Measurements from ENCODE around the gene TLE4. TPM values are rescaled to one million over a fixed set of nuclear protein-coding genes. Genes with fewer than 3 reads are reported as not detected.

Gene TLE4
- total RNA-seq, 2 experiments from 2014 or later = 125 to 136 TPM

DNA sequence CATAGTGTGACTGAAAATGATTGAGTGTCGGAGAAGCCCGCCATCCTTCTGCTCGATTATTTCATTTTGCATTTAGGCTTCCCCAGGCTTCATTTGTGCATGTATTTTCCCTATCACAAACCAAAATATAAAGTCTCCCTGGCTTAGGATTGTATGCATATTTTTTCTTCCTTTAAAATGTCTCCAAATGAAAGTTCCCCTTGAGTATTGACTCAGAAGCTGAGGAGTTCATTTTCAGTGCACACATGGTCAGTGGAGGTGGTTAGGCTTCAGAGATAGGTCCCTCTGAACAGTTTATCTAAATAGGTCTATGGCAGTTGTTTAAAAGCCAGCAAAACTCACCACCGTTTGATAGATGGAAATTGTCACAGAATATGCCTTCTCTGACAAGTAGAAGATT, 97.2 kb downstream of the TLE4 start:
- DNase-seq (no peak), ATAC-seq (ENCODE audit: poor library complexity) (no peak)
- intact Hi-C loops (cut with DNase I, micrococcal nuclease) = no loop called here
- TF ChIP-seq, protein P1, sequence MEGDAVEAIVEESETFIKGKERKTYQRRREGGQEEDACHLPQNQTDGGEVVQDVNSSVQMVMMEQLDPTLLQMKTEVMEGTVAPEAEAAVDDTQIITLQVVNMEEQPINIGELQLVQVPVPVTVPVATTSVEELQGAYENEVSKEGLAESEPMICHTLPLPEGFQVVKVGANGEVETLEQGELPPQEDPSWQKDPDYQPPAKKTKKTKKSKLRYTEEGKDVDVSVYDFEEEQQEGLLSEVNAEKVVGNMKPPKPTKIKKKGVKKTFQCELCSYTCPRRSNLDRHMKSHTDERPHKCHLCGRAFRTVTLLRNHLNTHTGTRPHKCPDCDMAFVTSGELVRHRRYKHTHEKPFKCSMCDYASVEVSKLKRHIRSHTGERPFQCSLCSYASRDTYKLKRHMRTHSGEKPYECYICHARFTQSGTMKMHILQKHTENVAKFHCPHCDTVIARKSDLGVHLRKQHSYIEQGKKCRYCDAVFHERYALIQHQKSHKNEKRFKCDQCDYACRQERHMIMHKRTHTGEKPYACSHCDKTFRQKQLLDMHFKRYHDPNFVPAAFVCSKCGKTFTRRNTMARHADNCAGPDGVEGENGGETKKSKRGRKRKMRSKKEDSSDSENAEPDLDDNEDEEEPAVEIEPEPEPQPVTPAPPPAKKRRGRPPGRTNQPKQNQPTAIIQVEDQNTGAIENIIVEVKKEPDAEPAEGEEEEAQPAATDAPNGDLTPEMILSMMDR (IDR thresholded peaks at IDR 0.05) = no peak
- Histone ChIP-seq H3K27me3 (ENCODE audit: control insufficient read depth in 1 of 2, insufficient read depth in 2 of 2, low read length in 2 of 2) (no peaks in the 10 kb centered on the region), H3K36me3 (ENCODE audit: insufficient read depth, low read length) (peaks cover 3% of the 10 kb centered on the region), H3K27ac (ENCODE audit: low read depth in 1 of 2, low read length in 2 of 2) (no peak overlapping the region), H3K9me3 (ENCODE audit: control insufficient read depth in 1 of 2, insufficient read depth in 1 of 2, low read length in 2 of 2) (no peaks in the 10 kb centered on the region), H3K4me1 (ENCODE audit: insufficient read depth, low read length) (peaks cover 12% of the 10 kb centered on the region), H3K4me3 (ENCODE audit: low read length) (no peak overlapping the region)
- Mint-ChIP-seq H3K9me3 (no peaks in the 10 kb centered on the region), H3K36me3 (ENCODE audit: low read depth) (peaks cover 63% of the 10 kb centered on the region), H3K27me3 (no peaks in the 10 kb centered on the region), H3K27ac (no peak overlapping the region), H3K4me1 (ENCODE audit: low read depth) (peaks cover 69% of the 10 kb centered on the region), H3K4me3 (no peak overlapping the region)
- POLR2A ChIA-PET = no interaction called here
- CTCF ChIA-PET = interaction anchor here (0.5 kb wide), 1 partner anchor 108 kb away, joined by 3 read pairs; no protein-coding TSS in a partner anchor

DNA sequence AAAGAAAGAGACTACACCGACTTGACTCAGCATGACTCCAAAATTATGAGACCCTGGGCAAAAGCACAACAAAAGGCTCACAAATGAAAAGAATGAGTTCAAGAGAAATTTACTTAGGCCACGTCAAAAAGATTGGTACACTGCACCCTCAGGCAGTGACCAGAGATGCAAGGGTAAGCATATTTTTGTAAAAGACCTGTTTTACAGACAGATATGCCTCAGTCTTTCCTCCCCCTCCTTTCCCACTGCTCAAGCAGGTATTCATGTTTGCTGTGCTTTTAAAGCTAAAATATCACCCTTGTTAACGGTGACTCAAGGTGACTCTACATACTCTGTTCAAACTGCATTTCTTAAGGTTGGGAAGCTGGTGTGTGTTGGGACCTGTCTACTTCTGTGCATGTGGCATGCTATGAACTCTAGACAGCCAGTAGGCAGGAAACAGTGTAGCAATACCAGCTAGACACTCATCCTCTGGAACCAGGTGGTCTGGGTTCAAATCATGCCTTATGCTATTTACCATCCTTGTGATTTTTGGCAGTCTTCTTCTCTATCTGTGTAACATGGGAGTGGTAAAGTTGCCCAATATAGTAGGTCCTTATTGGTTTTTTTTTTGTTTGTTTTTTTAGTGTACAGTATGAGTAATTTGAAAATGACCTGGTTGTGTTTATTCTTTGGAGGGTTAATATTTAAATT, 98.7 kb downstream of the TLE4 start:
- POLR2A ChIA-PET = no interaction called here
- Mint-ChIP-seq H3K4me1 (ENCODE audit: low read depth) (peaks cover 71% of the 10 kb centered on the region), H3K4me3 (no peak overlapping the region), H3K27ac (peak overlapping the region; percentile 5), H3K36me3 (ENCODE audit: low read depth) (peaks cover 61% of the 10 kb centered on the region), H3K27me3 (no peaks in the 10 kb centered on the region), H3K9me3 (no peaks in the 10 kb centered on the region)
- CTCF ChIA-PET = no interaction called here
- no peak for DNase-seq
- H3K36me3 ChIP-seq (ENCODE audit: insufficient read depth, low read length) = peaks cover 3% of the 10 kb centered on the region
- intact Hi-C loops (cut with DNase I, micrococcal nuclease) = no loop called here
- H3K27me3 ChIP-seq (ENCODE audit: control insufficient read depth in 1 of 2, insufficient read depth in 2 of 2, low read length in 2 of 2) = no peaks in the 10 kb centered on the region
- TF ChIP-seq, protein P1 (IDR thresholded peaks at IDR 0.05) = no peak
- no peaks in the 10 kb centered on the region for H3K9me3 ChIP-seq (ENCODE audit: control insufficient read depth in 1 of 2, insufficient read depth in 1 of 2, low read length in 2 of 2)
- H3K4me3 ChIP-seq (ENCODE audit: low read length) = no peak overlapping the region
- no peak for ATAC-seq (ENCODE audit: poor library complexity)
- no peak overlapping the region for H3K27ac ChIP-seq (ENCODE audit: low read depth in 1 of 2, low read length in 2 of 2)
- H3K4me1 ChIP-seq (ENCODE audit: insufficient read depth, low read length) = peaks cover 11% of the 10 kb centered on the region

DNA sequence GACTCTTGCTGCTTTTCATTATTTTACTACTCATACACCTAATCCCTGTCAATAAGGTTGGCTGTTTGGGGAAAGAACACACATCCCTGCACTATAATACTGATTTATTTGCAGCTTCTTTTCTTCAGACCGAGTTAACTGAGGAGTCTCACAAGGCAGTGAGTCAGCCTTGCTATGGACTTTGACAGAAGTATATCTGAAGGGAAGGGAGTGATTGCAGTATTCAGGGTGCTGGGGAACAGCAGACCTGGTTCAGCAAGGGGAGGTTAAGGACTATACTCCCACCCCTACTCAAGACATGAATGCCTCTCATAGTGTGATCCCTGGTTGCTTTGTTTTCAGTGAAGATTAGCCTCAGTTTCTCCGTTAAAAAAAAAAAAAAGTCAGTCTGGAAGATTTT, 99.8 kb downstream of the TLE4 start:
- no peaks in the 10 kb centered on the region for H3K9me3 Mint-ChIP-seq
- H3K4me3 Mint-ChIP-seq = no peak overlapping the region
- H3K4me1 Mint-ChIP-seq (ENCODE audit: low read depth) = peaks cover 71% of the 10 kb centered on the region
- H3K27ac Mint-ChIP-seq = no peak overlapping the region
- TF ChIP-seq, protein P1 (IDR thresholded peaks at IDR 0.05) = no peak
- Histone ChIP-seq H3K4me1 (ENCODE audit: insufficient read depth, low read length) (peaks cover 11% of the 10 kb centered on the region), H3K36me3 (ENCODE audit: insufficient read depth, low read length) (peaks cover 3% of the 10 kb centered on the region), H3K4me3 (ENCODE audit: low read length) (no peak overlapping the region), H3K9me3 (ENCODE audit: control insufficient read depth in 1 of 2, insufficient read depth in 1 of 2, low read length in 2 of 2) (no peaks in the 10 kb centered on the region), H3K27ac (ENCODE audit: low read depth in 1 of 2, low read length in 2 of 2) (no peak overlapping the region), H3K27me3 (ENCODE audit: control insufficient read depth in 1 of 2, insufficient read depth in 2 of 2, low read length in 2 of 2) (no peaks in the 10 kb centered on the region)
- H3K36me3 Mint-ChIP-seq (ENCODE audit: low read depth) = peaks cover 56% of the 10 kb centered on the region
- CTCF ChIA-PET = interaction anchor here (0.7 kb wide), 1 partner anchor 240 kb away, joined by 3 read pairs; no protein-coding TSS in a partner anchor
- intact Hi-C loops (cut with DNase I, micrococcal nuclease) = no loop called here
- no peaks in the 10 kb centered on the region for H3K27me3 Mint-ChIP-seq
- ATAC-seq (ENCODE audit: poor library complexity) = no peak
- no peak for DNase-seq
- POLR2A ChIA-PET = interaction anchor here (1.8 kb wide), 1 partner anchor 100 kb away, joined by 4 read pairs; the partner anchor contains the start of gene TLE4

Measured in CD4-positive, alpha-beta T cell (primary cell).